Pancreas (tissue), 10 donors: ENCODE results near the gene RPL10. TPM values are rescaled to one million over a fixed set of nuclear protein-coding genes. Genes with fewer than 3 reads are reported as not detected.

Source experiments
- ATAC-seq, 4 donors: fragments of 200-7000 bp; cut with Tn5 transposase; one replicate each; pipeline versions ENCODE4 v1.8.0 to v1.9.1; 2020; ENCODE audit warnings: mild to moderate bottlenecking in 4 of 4, moderate library complexity in 4 of 4
- DNase-seq, 6 donors: peaks; one replicate each; pipeline ENCODE4 v3.0.0-alpha.2; 2020
- FAIRE-seq: peaks from 2 replicates; lab custom pipeline; 2012; peaks lifted over from hg19 to GRCh38; lab: Jason Lieb, UNC
- H3K27ac ChIP-seq, 4 donors: fragments of 200-600 bp; sonication (generic); 1 replicate in 3 of 4; 2 replicates in 1 of 4; pipeline versions ENCODE4 v1.5.0 to v1.8.0; 2020
- H3K27me3 ChIP-seq, 4 donors: fragments of 200-600 bp; one replicate each; pipeline ENCODE4 v1.8.0; 2021
- H3K36me3 ChIP-seq, 3 donors: fragments of 200-600 bp; sonication (generic) in 1 of 3; one replicate each; pipeline versions ENCODE4 v1.5.0 to v1.8.0; 2020 to 2021
- H3K4me1 ChIP-seq, 3 donors: fragments of 200-600 bp; one replicate each; pipeline ENCODE4 v1.8.0; 2021
- H3K4me3 ChIP-seq, 4 donors: fragments of 200-600 bp; sonication (generic) in 2 of 4; one replicate each; pipeline versions ENCODE4 v1.5.0 to v1.8.0; 2020 to 2021
- H3K9me3 ChIP-seq, 4 donors: fragments of 200-600 bp; one replicate each; pipeline ENCODE4 v1.8.0; 2021
- WGBS, 2 donors: extraction: QIAGEN DNeasy Blood & Tissue Kit; methylation state at CpG; one replicate each; pipeline ENCODE4 v1.1.7; 2013; 5-methylcytosine and 5-hydroxymethylcytosine counted together
- intact Hi-C, 3 donors: fragments of 100-400 bp; cut with DNase I; formaldehyde crosslinking; loops; one replicate each; pipeline versions ENCODE4 v1.11.1 to v1.14.2; 2022
- microRNA-seq, 2 donors: library from miRNA; unstranded; fragments of <30 nt; microRNA quantifications; one replicate each; pipeline versions ENCODE4 to v1.1.0, GENCODE V29; 2019 to 2020
- polyA plus RNA-seq, 2 donors: library from polyadenylated mRNA; stranded (reverse); fragments of 200-250 nt; gene quantifications; one replicate each; pipeline ENCODE4 v1.2.3, GENCODE V29; 2013
- total RNA-seq, 6 donors: library from RNA; stranded (reverse); fragmentation: NEBNext Ultra II Directional in 4 of 6; extraction: Animal tissue kit (Norgen Biotek cat#: 25700) in 4 of 6; gene quantifications; one replicate each; pipeline versions ENCODE4 v1.2.1 to v1.2.4, GENCODE V29; 2021 to 2023
- TF ChIP-seq, protein P1 (sequence below), 4 donors: fragments of 200-600 bp; sonication (generic) in 3 of 4; IDR thresholded peaks; one replicate each; pipeline versions ENCODE4 v1.5.0 to v1.8.0; 2021; ENCODE audit warnings: antibody characterized with exemption in 4 of 4
- donor health status: healthy with polysubstance abuse.
- donor health status: DM: no; HTN: no; CAD: no; lungs with moderate emphysema.
- donor health status: DM: no; HTN: no; CAD: no.
- donor health status: control.
- donor health status: control.
- donor health status: Bipolar disorder and iron deficiency.
- donor health status: DM: yes; HTN: yes; CAD: no.
- donor health status: DM: no; HTN: no; CAD: no.
- donor health status: DM: no; HTN: no; CAD: no.
- donor health status: DM: yes; HTN: yes; CAD: no.

RPL10 gene
- total and polyA plus RNA-seq, 8 donors: 2,194 to 4,058 (median 3,145) TPM

DNA sequence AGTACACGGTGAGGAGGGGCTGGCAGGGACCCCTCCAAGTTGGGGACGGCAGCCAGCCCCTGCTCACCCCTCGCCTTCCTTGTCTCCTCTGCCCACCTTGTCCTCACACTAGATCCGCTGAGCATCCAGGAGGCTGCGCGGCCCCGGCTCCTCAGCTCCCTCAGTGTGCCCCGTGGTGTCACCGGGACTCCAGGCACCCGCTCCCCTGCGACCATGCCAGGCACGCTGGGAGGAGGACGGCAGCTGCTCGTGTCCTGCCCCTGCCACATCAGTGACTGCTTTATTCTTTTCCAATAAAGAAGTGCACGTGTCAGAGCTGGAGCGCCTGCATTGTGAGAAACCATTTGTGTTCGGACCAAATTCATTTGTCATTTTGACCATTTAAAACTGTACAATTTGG is 52.1 kb downstream of the RPL10 start:
- H3K27ac ChIP-seq: no peak overlapping the region
- no peaks in the 10 kb centered on the region for H3K4me1 ChIP-seq
- no peaks in the 10 kb centered on the region for H3K9me3 ChIP-seq
- H3K36me3 ChIP-seq: peaks cover 0 to 9% (median 5%) of the 10 kb centered on the region in 3 donors
- no peak for FAIRE-seq
- no peaks in the 10 kb centered on the region for H3K27me3 ChIP-seq
- intact Hi-C loops: no loop called here
- ATAC-seq: no peak
- no peak overlapping the region for H3K4me3 ChIP-seq
- WGBS, 2 donors: 89 to 94% methylated on average over 16 to 17 of the region's 17 CpGs
- DNase-seq: peak in 1 of 6 donors; percentile 63
- TF ChIP-seq, protein P1, sequence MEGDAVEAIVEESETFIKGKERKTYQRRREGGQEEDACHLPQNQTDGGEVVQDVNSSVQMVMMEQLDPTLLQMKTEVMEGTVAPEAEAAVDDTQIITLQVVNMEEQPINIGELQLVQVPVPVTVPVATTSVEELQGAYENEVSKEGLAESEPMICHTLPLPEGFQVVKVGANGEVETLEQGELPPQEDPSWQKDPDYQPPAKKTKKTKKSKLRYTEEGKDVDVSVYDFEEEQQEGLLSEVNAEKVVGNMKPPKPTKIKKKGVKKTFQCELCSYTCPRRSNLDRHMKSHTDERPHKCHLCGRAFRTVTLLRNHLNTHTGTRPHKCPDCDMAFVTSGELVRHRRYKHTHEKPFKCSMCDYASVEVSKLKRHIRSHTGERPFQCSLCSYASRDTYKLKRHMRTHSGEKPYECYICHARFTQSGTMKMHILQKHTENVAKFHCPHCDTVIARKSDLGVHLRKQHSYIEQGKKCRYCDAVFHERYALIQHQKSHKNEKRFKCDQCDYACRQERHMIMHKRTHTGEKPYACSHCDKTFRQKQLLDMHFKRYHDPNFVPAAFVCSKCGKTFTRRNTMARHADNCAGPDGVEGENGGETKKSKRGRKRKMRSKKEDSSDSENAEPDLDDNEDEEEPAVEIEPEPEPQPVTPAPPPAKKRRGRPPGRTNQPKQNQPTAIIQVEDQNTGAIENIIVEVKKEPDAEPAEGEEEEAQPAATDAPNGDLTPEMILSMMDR (IDR thresholded peaks at IDR 0.05): no peak

Small RNAs within 50 kb of the gene (microRNA-seq; reads per million reads assigned to microRNA genes)
- gene MIR6858: 0 reads per million in 2 donors

Other genes starting within 250 kb of the RPL10 start
- gene OPN1MW, start 215.8 kb upstream of the RPL10 start, total RNA-seq: not detected
- not detected for gene OPN1MW, start 215.8 kb upstream of the RPL10 start, polyA plus RNA-seq
- not detected for gene OPN1MW2, start 178.6 kb upstream of the RPL10 start, total RNA-seq
- gene OPN1MW2, start 178.6 kb upstream of the RPL10 start, polyA plus RNA-seq: not detected
- not detected for gene OPN1MW3, start 140.8 kb upstream of the RPL10 start, total RNA-seq
- gene OPN1MW3, start 140.8 kb upstream of the RPL10 start, polyA plus RNA-seq: not detected
- not detected for gene TEX28, start 103.3 kb upstream of the RPL10 start, total RNA-seq
- not detected for gene TEX28, start 103.3 kb upstream of the RPL10 start, polyA plus RNA-seq
- not detected for gene TKTL1, start 102.6 kb upstream of the RPL10 start, total RNA-seq
- gene TKTL1, start 102.6 kb upstream of the RPL10 start, polyA plus RNA-seq: not detected
- gene FLNA, start 23.7 kb upstream of the RPL10 start, total RNA-seq: 100 to 1,000 TPM in 4 of 6 donors, 10 to 100 TPM in 2; 67.0 to 298 (median 142) TPM
- gene FLNA, start 23.7 kb upstream of the RPL10 start, polyA plus RNA-seq: 100 to 1,000 TPM; 222 to 259 TPM
- 10 to 100 TPM; 23.1 to 42.9 (median 38.7) TPM for gene EMD, start 19.1 kb upstream of the RPL10 start, total RNA-seq
- 10 to 100 TPM; 56.0 to 86.7 TPM for gene EMD, start 19.1 kb upstream of the RPL10 start, polyA plus RNA-seq
- gene DNASE1L1, start 10.9 kb downstream of the RPL10 start, total RNA-seq: 10 to 100 TPM in 1 of 6 donors, 1 to 10 TPM in 5; 5.1 to 13.6 (median 7.3) TPM
- 10 to 100 TPM; 11.3 to 16.5 TPM for gene DNASE1L1, start 10.9 kb downstream of the RPL10 start, polyA plus RNA-seq
- 10 to 100 TPM; 14.6 to 26.7 (median 17.1) TPM for gene TAFAZZIN, start 13.2 kb downstream of the RPL10 start, total RNA-seq
- gene TAFAZZIN, start 13.2 kb downstream of the RPL10 start, polyA plus RNA-seq: 10 to 100 TPM; 77.0 to 82.7 TPM
- gene ATP6AP1, start 30.3 kb downstream of the RPL10 start, total RNA-seq: 10 to 100 TPM; 27.8 to 55.6 (median 37.7) TPM
- 10 to 100 TPM; 34.1 to 82.4 TPM for gene ATP6AP1, start 30.3 kb downstream of the RPL10 start, polyA plus RNA-seq
- gene GDI1, start 38.8 kb downstream of the RPL10 start, total RNA-seq: 10 to 100 TPM; 25.5 to 61.4 (median 35.5) TPM
- 100 to 1,000 TPM in 1 of 2 donors, 10 to 100 TPM in 1; 93.7 to 138 TPM for gene GDI1, start 38.8 kb downstream of the RPL10 start, polyA plus RNA-seq
- 10 to 100 TPM; 21.2 to 39.8 (median 22.0) TPM for gene FAM50A, start 45.8 kb downstream of the RPL10 start, total RNA-seq
- 100 to 1,000 TPM in 1 of 2 donors, 10 to 100 TPM in 1; 91.5 to 128 TPM for gene FAM50A, start 45.8 kb downstream of the RPL10 start, polyA plus RNA-seq
- gene PLXNA3, start 59.9 kb downstream of the RPL10 start, total RNA-seq: 10 to 100 TPM; 10.5 to 40.7 (median 16.3) TPM
- 10 to 100 TPM; 15.0 to 39.0 TPM for gene PLXNA3, start 59.9 kb downstream of the RPL10 start, polyA plus RNA-seq
- gene LAGE3, start 80.9 kb downstream of the RPL10 start, total RNA-seq: 10 to 100 TPM in 5 of 6 donors, 1 to 10 TPM in 1; 9.5 to 19.6 (median 12.7) TPM
- gene LAGE3, start 80.9 kb downstream of the RPL10 start, polyA plus RNA-seq: 10 to 100 TPM; 10.1 to 15.2 TPM
- 10 to 100 TPM; 16.0 to 32.2 (median 21.5) TPM for gene UBL4A, start 88.2 kb downstream of the RPL10 start, total RNA-seq
- gene UBL4A, start 88.2 kb downstream of the RPL10 start, polyA plus RNA-seq: 10 to 100 TPM; 13.6 to 20.4 TPM
- 10 to 100 TPM in 5 of 6 donors, 1 to 10 TPM in 1; 9.6 to 12.2 (median 11.3) TPM for gene SLC10A3, start 92.3 kb downstream of the RPL10 start, total RNA-seq
- 10 to 100 TPM; 16.2 to 19.1 TPM for gene SLC10A3, start 92.3 kb downstream of the RPL10 start, polyA plus RNA-seq
- gene FAM3A, start 117.9 kb downstream of the RPL10 start, total RNA-seq: 10 to 100 TPM; 26.4 to 40.4 (median 32.7) TPM
- 10 to 100 TPM; 70.7 to 78.5 TPM for gene FAM3A, start 117.9 kb downstream of the RPL10 start, polyA plus RNA-seq
- gene G6PD, start 148.5 kb downstream of the RPL10 start, total RNA-seq: 10 to 100 TPM in 3 of 6 donors, 1 to 10 TPM in 3; 6.7 to 17.9 (median 11.0) TPM
- gene G6PD, start 148.5 kb downstream of the RPL10 start, polyA plus RNA-seq: 10 to 100 TPM; 11.4 to 17.0 TPM
- 10 to 100 TPM in 2 of 6 donors, 1 to 10 TPM in 4; 6.3 to 11.7 (median 8.3) TPM for gene IKBKG, start 149.2 kb downstream of the RPL10 start, total RNA-seq
- gene IKBKG, start 149.2 kb downstream of the RPL10 start, polyA plus RNA-seq: 10 to 100 TPM; 25.2 to 29.7 TPM
- gene CTAG1A, start 186.8 kb downstream of the RPL10 start, total RNA-seq: not detected
- gene CTAG1A, start 186.8 kb downstream of the RPL10 start, polyA plus RNA-seq: not detected
- not detected for gene CTAG1B, start 220.9 kb downstream of the RPL10 start, total RNA-seq
- gene CTAG1B, start 220.9 kb downstream of the RPL10 start, polyA plus RNA-seq: not detected